GM12864 (cell line): ENCODE measurements around the gene UBE2Q1.

Source experiments
- DNase-seq: peaks from one replicate; pipeline ENCODE4 v3.0.0-alpha.2; 2011; ENCODE audit warnings: low read depth
- H3K4me3 ChIP-seq: 2 replicates; pipeline ENCODE4 v1.5.1; 2011; ENCODE audit warnings: mild to moderate bottlenecking, low read depth, low read length, control low read depth
- CTCF ChIP-seq: IDR thresholded peaks from 2 replicates; pipeline ENCODE4 v1.5.1; 2011; ENCODE audit warnings: low read depth, mild to moderate bottlenecking, moderate library complexity, low read length, control low read depth, inconsistent platforms; ENCODE audit errors: missing control alignments

Gene UBE2Q1

DNA sequence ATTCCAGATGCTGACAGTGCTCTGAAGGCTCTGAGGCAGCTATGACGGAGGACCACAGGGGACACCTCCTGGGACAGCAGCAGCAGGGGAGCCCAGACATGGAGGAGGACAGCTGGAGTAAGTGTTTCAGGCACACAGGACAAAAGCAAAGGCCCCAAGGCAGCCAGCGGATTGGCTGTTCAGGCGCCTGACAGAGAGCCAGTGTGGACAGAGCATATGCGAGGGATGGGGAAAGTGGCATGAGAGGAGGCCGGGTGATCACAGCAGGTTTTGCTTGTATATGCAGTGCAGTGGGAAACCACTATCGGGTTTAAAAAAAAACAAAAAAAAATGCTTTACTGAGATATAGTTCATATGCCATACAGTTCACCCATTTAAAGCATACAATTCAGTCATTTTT is 28.2 kb upstream of the UBE2Q1 start:
- DNase-seq = no peak
- TF ChIP-seq CTCF = no peak
- no peak overlapping the region for H3K4me3 ChIP-seq

DNA sequence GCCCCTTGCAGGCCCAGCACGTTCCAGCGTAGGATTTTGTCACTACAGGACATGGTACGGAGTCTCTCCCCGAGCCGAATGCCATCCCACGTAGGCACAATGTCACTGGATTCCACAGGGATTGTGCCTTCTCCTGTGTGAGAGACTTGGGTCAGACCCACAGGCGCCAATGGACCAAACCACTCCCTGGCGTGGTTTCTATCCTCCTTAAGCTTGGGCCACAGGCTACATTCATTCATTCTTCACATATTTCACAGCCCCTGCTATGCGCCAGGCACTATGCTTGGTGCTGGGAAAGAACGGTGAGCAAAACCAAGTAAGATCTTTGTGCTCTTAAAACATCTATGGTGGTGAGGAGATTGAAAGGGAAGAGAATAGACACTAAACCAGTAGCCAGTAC is 27.8 kb upstream of the UBE2Q1 start:
- no peak for DNase-seq
- TF ChIP-seq CTCF = no peak
- no peak overlapping the region for H3K4me3 ChIP-seq

- TF ChIP-seq CTCF = no peak
- no peak overlapping the region for H3K4me3 ChIP-seq
Measured at GRCh38 chr1:154584267-154584994, 26.0 kb upstream of the UBE2Q1 start.

DNA sequence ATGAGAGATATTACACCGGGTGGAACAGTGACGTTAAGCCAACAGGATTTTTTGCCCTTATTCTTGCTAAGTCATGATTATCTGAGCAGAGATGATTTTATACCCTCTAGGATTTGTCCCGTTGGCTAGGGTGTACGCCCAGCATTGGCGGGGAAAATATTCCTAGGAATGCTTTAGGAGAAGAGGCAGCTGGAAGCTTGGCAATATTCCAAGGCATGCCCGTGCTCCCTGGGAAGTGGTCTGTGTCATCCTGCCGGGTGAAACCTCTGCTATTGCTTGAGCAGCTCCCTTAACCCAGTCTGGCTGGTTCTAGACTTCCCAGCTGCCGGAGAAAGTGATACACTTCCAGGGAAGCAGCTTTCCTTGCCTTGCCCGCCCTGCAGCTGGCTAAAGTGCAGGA is 25.3 kb upstream of the UBE2Q1 start:
- no peak overlapping the region for H3K4me3 ChIP-seq
- TF ChIP-seq CTCF = no peak
- no peak for DNase-seq

More at GRCh38 chr1:154584267-154584994, 26.0 kb upstream of the UBE2Q1 start:
- no peak for DNase-seq

- no peak for TF ChIP-seq CTCF
- H3K4me3 ChIP-seq = no peak overlapping the region
- DNase-seq = no peak
Measured at GRCh38 chr1:154582885-154583284, 24.4 kb upstream of the UBE2Q1 start.

DNA sequence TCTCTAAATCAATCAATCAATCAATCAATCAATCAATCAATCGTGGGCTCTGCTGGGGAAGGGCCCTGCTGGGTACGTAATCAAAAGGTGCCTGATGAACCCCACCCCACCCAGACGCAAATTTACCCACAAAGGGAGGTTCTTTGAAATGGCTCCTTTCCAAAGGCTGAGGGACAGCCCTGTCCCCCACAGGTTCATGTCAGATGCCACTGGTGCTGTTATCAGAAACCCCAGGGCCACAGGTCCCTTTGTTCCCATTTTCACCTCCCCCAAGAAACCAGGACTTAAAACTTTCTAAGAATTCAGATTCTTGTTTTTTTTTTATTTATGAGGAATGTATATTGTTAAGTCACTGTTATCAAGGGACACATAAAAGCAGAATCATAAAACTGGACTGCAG is 23.3 kb upstream of the UBE2Q1 start:
- no peak for DNase-seq
- TF ChIP-seq CTCF = no peak
- H3K4me3 ChIP-seq = no peak overlapping the region

- no peak overlapping the region for H3K4me3 ChIP-seq
- no peak for TF ChIP-seq CTCF
- DNase-seq = no peak
Measured at GRCh38 chr1:154579374-154579773, 20.9 kb upstream of the UBE2Q1 start.
